HUDEP-2 (cell line): ENCODE results near the gene ANXA11.
"Not testable (repeated sequence)": the region's sequence is repeated elsewhere in the genome, so short reads cannot be mapped to it uniquely, and the experiment has no call there.

Experiments used
- DNase-seq, 76 experiments: peaks; one replicate each; lab custom pipeline; 2025; ENCODE audit not compliant: unreplicated experiment in 76 of 76; lab: John Stamatoyannopoulos, UW

The ANXA11 gene

DNA sequence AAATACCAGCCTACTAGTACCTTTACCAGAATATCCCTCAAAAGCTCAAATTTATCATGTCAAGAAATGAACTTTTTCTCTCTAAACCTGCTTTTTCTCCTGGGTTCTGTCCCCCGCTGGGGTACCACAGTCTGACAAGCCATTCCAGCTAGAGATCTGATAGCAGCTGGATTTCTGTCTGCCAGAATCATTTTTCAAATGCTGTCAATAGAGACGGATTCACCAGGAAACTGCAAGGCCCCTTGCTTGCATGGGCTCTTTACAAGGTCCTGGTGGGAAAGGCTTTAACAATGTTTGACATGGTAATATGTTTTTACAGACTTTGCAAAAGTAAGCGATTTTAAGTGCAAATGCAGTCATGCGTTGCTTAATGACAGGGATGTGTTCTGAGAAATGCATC, 4.9 kb upstream of the ANXA11 start:
- DNase-seq: no peak

DNA sequence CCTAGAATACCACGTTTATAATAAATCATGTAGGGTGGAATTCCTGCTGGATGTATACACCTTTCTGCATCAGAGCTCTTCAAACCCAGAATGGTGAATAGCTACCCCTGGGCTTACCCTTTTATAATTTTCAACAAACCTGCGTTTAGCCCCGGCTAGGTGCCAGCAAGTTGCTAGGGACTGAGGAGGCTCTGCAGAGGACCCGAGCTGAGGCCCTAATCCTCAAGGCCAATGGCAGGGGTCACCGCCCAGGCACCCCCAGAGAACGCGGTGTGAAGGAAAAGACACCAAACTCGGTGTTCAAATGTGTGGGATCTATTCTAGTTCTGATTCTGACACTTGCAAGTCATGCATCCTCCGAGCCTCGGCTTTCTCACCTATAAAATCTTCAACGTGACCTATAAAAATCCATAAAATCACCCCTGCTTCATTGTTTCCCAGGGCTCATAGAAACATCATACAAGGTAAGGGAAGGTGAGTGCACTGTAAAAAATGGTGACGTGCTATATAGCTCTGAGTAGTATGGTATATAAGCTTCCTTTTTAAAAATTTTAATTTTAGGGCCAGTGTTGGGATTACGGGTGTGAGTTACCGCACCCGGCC, 2.5 kb upstream of the ANXA11 start:
- no peak for DNase-seq

GRCh38 chr10:80206277-80206655, 929 bp upstream of the ANXA11 start:
- DNase-seq: no peak

DNA sequence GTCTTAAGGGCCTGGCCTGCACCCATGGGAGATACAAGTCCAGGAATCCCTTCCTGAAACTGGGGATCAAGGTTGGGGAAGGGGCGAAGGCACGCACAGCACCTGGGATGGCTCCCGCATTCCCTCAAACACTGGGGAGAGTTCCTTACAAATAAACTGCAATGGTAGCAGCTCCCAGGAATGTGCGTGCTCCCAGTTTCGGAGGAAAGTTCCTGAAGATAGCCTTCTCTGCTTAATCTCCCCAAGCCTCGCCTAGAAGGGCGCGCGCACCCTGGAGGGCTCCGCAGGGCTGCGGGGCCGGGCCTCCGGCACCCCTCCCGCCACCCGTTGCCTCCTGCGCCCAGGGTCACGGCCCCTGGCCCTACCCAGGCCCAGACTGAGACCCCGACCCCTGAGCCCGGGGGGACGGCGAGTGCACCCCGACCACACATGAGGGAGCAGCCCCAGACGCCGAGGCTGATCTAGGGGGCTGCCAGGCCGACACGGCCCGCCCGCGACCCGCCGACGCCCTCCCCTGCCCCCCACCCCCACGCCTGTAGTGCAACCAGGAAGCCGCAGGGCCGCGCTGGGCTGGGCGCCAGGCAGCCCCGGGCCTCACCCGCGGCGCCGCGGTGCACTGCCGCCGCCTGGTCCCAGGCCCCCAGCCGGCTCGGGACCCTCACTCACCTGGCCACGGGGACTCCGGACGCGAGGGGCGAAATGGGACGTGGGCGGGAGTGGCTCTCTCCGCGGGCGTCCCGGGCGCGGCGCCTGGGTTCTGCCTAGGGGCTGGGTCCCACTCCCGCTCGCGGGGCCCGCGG, 460 bp downstream of the ANXA11 start:
- DNase-seq: peak in 5 of 76 experiments; percentile 8 to 19 (median 12)

DNA sequence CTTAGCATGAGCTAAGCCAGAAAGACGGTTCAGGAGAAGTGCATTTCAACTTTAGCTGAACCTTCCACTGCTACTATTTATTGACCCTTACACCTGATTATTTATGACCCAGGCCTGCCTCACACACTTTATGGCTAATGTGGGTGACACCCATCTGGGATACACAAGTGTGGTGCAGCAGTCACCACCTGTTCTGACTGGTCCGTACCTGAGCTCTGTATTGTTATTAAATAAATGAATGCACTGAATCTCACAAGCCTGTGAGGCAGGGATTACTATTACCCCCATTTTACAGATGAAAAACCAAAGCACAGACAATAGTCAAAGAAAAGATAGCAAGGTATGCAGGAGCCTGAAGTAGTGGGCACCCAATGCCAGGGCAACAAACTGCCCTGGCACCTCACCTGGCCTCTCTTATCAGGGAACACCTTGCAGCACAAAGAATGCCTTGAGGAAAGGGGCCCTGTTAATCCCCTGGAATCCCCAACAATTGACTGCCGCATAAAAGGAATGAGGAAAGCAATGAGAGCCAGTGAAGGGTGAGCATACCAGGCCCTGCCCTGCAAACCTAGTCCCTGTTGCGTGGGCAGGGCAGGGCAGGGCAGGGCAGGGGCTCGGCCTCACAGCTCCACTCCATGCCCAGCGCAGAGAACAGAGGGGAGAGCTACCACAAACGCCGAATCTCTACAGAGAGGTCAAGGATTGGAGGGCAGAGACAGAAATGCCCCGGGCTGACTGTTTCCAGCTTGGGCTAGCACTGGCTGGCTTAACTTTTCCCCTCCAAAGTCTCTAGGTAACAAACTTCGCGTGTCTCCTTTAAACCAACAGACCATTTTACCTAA, 1.3 kb downstream of the ANXA11 start:
- peak in 15 of 76 experiments; percentile 2 to 39 (median 21) for DNase-seq

GRCh38 chr10:80202934-80203834, 2.2 kb downstream of the ANXA11 start:
- DNase-seq: peak in 53 of 76 experiments; percentile 5 to 84 (median 30)

DNA sequence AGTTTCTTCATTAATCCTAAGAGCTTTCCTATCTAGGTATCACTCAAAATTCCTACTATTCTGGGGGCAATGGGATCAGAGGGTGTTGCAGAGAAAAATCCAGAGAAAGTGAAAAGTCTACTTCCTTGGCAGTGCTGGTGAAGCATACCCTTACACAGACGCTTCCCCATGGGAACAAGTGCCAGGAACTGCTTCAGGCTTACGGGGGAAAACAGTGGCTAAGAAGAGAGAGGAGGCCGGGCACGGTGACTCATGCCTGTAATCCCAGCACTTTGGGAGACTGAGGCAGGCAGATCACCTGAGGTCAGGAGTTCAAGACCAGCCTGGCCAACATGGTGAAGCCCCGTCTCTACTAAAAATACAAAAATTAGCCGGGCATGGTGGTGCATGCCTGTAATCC, 2.8 kb downstream of the ANXA11 start:
- not testable (repeated sequence) for DNase-seq

DNA sequence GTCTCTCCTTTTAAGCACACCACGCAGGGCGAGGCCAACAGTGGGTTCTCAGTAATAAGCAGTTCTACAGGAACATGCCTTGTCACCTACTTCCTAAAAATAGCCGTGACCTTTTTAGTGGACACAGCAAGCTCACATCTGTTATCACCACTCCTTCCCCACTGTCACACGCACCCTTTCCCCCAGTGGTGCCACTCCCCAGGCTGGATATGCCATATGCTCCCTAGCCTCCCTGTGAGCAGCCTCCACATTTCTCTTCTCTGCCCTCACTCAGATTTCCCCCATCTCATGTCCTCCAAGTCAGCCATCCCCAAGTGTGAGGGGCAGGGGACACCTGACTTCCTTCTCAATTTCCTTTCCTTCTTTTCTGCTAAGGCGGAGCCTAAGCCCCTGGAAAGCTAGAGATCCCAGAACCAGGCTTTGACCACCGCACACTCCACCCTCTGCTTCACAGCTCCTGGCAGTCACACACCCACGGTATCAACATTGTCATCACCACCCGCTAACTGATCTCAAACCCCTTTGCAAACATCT, 3.7 kb downstream of the ANXA11 start:
- peak in 1 of 76 experiments; percentile 26 for DNase-seq

- no peak for DNase-seq
These were observed 4.7 kb downstream of the ANXA11 start for GRCh38 chr10:80200687-80201086.

GRCh38 chr10:80200259-80200658, 5.1 kb downstream of the ANXA11 start:
- no peak for DNase-seq

GRCh38 chr10:80199828-80200227, 5.5 kb downstream of the ANXA11 start:
- no peak for DNase-seq

DNA sequence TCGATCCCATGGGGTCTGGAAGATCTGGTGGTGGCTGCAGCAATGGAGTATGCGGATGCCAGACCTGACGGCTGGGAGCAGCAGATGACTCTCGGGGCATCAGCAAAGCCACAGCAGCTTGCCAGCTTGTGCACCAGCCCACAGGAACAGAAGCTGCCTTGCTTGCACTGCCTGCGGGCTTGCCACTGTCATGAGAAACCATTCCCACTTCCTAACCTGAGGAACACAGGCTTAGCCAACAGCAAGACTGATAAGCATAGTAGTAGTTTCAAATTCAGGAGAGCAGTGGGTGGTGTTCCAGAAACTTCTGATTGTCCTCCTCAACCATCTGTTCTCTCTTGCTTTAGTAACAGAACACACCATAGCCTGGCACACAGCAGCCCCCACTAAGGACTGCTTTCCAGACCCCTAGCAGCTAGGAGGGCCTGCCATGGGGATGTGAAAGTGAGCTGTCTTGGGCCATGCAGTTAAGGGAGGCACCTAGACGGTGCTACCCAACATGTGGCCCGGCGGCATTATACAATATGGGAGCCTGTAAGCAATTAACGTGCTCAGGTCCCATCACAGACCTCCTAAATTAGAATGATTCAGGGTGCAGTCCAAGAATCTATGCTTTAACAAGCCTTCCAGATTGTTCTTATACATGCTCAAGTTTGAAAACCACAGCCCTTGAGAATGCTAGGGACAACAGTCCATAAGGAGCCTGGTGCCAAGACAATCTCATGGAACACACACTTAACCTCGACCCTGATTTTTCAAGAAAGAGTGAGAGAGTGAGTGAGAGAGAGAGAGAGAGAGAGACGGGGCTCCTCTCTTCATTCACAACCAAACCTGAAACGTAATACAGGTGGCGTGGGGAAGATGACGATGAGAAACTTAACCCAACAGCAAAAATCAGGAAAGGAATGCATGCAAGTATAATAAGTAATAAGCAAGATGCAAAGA, 7.1 kb downstream of the ANXA11 start:
- DNase-seq: no peak

DNA sequence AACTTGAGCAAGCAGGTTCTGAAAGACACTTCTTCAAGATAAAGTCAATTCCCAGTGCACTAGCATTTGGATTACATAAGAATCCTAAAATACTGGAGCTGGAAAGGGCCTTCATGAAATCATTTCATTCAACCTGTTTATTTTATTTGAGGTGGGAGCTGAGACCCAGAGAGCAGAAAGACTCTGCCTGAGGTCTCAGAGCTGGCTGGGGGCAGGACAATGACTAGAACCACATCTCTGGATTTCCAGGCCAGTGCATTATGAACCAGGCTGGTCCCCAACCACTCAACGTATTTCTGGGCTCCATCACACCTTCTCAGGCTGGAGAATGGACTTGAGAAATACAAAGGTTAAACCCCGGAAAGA, 8.4 kb downstream of the ANXA11 start:
- DNase-seq: no peak

GRCh38 chr10:80196270-80196949, 8.9 kb downstream of the ANXA11 start:
- DNase-seq: no peak

- no peak for DNase-seq
These were observed 10.2 kb downstream of the ANXA11 start for GRCh38 chr10:80195046-80195574.

DNA sequence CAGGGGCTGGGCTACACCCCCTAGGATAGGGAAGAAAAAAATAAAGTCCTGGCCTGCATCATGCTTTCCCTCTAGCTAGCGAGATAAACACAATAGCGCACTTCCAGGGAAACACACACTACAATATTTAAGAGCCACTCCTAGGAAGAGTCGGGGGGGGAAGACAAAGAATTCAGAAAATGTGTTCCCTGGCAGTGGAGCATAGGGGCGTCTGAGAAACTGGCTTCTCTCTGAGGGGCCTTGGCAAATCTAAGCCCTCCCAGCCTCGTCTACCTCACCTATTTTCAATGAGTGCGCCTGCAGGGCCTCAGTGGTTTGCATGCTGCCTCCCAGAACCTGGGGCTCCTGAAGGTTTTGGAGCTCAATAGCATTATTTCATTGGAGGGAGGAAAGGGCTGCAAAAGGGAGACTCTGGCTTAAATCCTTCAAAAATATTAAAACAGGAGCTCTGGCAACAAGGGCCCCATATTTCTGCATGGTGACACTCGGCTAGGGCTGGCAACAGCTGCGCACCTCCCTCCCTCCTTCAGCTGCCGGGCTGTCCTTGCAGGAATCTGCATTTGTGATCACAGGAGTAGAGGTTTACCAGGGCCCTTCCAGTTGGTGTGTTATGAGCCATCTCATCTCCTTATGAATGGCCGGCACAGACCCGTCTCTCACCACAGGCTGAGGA, 10.8 kb downstream of the ANXA11 start:
- no peak for DNase-seq

- DNase-seq: no peak
These were observed 12.8 kb downstream of the ANXA11 start for GRCh38 chr10:80192553-80192952.
